Suprapubic skin (tissue), 4 donors: ENCODE results near the gene SMYD3. TPM values are rescaled to one million over a fixed set of nuclear protein-coding genes. Genes with fewer than 3 reads are reported as not detected.
"Not testable (repeated sequence)": the region's sequence is repeated elsewhere in the genome, so short reads cannot be mapped to it uniquely, and the experiment has no call there.

ENCODE experiments used
- DNase-seq, 2 donors: peaks; one replicate each; pipeline ENCODE4 v3.0.0-alpha.2; 2019; ENCODE audit warnings: low spot score in 2 of 2
- H3K27ac ChIP-seq: fragments of 200-600 bp; sonication (generic); one replicate; pipeline ENCODE4 v1.5.1; 2019
- H3K27me3 ChIP-seq: fragments of 200-600 bp; sonication (generic); one replicate; pipeline ENCODE4 v1.5.1; 2019
- H3K36me3 ChIP-seq: fragments of 200-600 bp; sonication (generic); one replicate; pipeline ENCODE4 v1.5.1; 2019
- H3K4me1 ChIP-seq: fragments of 200-600 bp; sonication (generic); one replicate; pipeline ENCODE4 v1.5.1; 2019
- H3K4me3 ChIP-seq: fragments of 200-600 bp; sonication (generic); one replicate; pipeline ENCODE4 v1.5.1; 2019; ENCODE audit warnings: mild to moderate bottlenecking
- H3K9me3 ChIP-seq: fragments of 200-600 bp; sonication (generic); one replicate; pipeline ENCODE4 v1.5.1; 2019
- EP300 ChIP-seq: sonication (generic); formaldehyde crosslinking; IDR thresholded peaks from one replicate; pipeline ENCODE4 v1.6.1; 2017; ENCODE audit warnings: antibody characterized with exemption
- POLR2A ChIP-seq, 2 donors: fragments of 450-650 bp; IDR thresholded peaks; one replicate each; pipeline ENCODE4 v1.6.1; 2017; ENCODE audit warnings: antibody characterized with exemption in 2 of 2, mild to moderate bottlenecking in 2 of 2, moderate library complexity in 2 of 2
- POLR2AphosphoS5 ChIP-seq, 3 donors: sonication (generic); formaldehyde crosslinking; IDR thresholded peaks; one replicate each; pipeline ENCODE4 v1.6.1; 2017; ENCODE audit warnings: antibody characterized with exemption in 3 of 3
- WGBS: methylation state at CpG from one replicate; pipeline ENCODE4 v1.1.5; 2018; 5-methylcytosine and 5-hydroxymethylcytosine counted together
- total RNA-seq, 4 donors: library from RNA; depleted of rRNA; stranded (reverse); fragments of >200 nt; gene quantifications; one replicate each; pipeline ENCODE4 v1.1.0, GENCODE V29; 2016
- TF ChIP-seq, protein P1 (sequence below), 2 donors: fragments of 200-600 bp in 1 of 2; fragments of 450-650 bp in 1 of 2; sonication (generic) in 1 of 2; IDR thresholded peaks; one replicate each; pipeline ENCODE4 v1.5.1; 2016 to 2019; ENCODE audit warnings: antibody characterized with exemption in 2 of 2, mild to moderate bottlenecking in 1 of 2, moderate library complexity in 1 of 2

Gene SMYD3
- total RNA-seq, 4 donors from 2014 or later, result 14.5 to 33.6 (median 18.9) TPM

- Histone ChIP-seq H3K27ac (no peak overlapping the region), H3K4me1 (no peaks in the 10 kb centered on the region), H3K27me3 (no peaks in the 10 kb centered on the region), H3K9me3 (no peaks in the 10 kb centered on the region), H3K36me3 (no peaks in the 10 kb centered on the region), H3K4me3 (no peak overlapping the region)
- WGBS, result 83% methylated on average over 6 of the region's 6 CpGs
- no peak for DNase-seq
- no peak for TF ChIP-seq POLR2A (IDR thresholded peaks at IDR 0.05)
- no peak for TF ChIP-seq POLR2AphosphoS5 (IDR thresholded peaks at IDR 0.05)
- no peak for TF ChIP-seq EP300
- TF ChIP-seq, protein P1, sequence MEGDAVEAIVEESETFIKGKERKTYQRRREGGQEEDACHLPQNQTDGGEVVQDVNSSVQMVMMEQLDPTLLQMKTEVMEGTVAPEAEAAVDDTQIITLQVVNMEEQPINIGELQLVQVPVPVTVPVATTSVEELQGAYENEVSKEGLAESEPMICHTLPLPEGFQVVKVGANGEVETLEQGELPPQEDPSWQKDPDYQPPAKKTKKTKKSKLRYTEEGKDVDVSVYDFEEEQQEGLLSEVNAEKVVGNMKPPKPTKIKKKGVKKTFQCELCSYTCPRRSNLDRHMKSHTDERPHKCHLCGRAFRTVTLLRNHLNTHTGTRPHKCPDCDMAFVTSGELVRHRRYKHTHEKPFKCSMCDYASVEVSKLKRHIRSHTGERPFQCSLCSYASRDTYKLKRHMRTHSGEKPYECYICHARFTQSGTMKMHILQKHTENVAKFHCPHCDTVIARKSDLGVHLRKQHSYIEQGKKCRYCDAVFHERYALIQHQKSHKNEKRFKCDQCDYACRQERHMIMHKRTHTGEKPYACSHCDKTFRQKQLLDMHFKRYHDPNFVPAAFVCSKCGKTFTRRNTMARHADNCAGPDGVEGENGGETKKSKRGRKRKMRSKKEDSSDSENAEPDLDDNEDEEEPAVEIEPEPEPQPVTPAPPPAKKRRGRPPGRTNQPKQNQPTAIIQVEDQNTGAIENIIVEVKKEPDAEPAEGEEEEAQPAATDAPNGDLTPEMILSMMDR (IDR thresholded peaks at IDR 0.05), result no peak
Observed at GRCh38 chr1:246373828-246374569, 133.1 kb downstream of the SMYD3 start.

DNA sequence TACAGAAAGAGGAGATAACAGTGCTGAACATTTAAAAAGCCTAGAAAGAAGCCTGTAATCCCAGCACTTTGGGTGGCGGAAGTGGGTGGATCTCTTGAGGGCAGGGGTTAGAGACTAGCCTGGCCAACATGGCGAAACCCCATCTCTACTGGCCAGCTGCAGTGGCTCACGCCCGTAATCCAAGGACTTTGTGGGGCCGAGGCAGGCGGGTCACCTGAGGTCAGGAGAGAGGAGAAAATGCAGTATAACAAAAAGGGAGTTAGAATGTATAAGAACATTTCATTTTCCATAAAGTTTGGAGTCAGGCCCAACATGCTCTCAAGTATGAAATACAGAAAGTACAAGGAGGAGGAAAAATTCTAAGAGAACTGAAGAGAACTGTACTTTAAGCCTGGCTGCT lies 134.5 kb downstream of the SMYD3 start:
- Histone ChIP-seq H3K9me3 (no peaks in the 10 kb centered on the region), H3K36me3 (no peaks in the 10 kb centered on the region), H3K4me3 (no peak overlapping the region), H3K27ac (no peak overlapping the region), H3K4me1 (no peaks in the 10 kb centered on the region), H3K27me3 (no peaks in the 10 kb centered on the region)
- 91% methylated on average over 6 of the region's 6 CpGs for WGBS
- TF ChIP-seq POLR2A (IDR thresholded peaks at IDR 0.05) (no peak), EP300 (no peak), POLR2AphosphoS5 (IDR thresholded peaks at IDR 0.05) (no peak)
- TF ChIP-seq, protein P1 (IDR thresholded peaks at IDR 0.05), result no peak
- DNase-seq, result no peak

DNA sequence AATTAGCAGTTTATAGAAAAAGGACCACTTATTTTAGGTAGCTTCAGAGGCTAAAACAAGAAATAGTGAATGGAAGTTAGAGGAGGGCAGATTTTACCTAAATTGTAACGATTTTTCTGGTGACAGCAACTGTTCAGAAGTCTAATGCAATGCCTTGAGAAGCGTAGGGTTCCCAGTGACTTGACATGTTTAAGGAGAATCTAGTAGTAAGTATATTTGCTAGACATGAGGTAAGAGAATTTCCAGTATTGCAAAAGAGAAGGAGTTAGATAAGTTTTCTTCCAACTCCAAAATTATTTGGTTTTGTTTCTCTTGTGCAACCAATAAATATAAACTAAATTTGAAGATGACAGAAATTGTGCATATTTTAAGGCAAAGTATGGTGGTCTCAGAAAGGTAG lies 140.0 kb downstream of the SMYD3 start:
- TF ChIP-seq POLR2AphosphoS5 (IDR thresholded peaks at IDR 0.05), result no peak
- TF ChIP-seq, protein P1 (IDR thresholded peaks at IDR 0.05), result no peak
- no peak for TF ChIP-seq EP300
- no peak for TF ChIP-seq POLR2A (IDR thresholded peaks at IDR 0.05)
- Histone ChIP-seq H3K4me3 (no peak overlapping the region), H3K36me3 (no peaks in the 10 kb centered on the region), H3K27ac (no peak overlapping the region), H3K27me3 (no peaks in the 10 kb centered on the region), H3K9me3 (no peaks in the 10 kb centered on the region), H3K4me1 (no peaks in the 10 kb centered on the region)
- no peak for DNase-seq
- 96% methylated on average over 2 of the region's 2 CpGs for WGBS

DNA sequence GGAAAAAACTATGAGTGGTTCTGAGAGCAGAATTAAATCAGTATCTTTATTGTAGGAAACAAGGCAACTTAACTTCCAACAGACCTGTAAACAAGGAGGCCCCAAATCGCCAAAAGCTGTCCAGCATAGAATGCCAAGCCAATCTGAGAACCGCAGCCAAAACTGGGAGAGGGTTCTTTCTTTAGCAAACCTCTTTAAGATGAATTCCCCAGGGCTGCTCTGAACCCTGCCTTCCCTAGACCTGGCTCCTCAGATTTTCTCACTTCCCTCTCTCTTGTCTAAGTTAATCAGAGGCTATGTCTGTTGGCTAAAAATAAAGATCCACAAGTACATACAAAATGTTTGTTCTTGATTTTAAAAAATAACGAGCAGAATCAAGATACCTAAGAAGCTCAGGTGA lies 141.4 kb downstream of the SMYD3 start:
- Histone ChIP-seq H3K4me3 (no peak overlapping the region), H3K27ac (no peak overlapping the region), H3K27me3 (no peaks in the 10 kb centered on the region), H3K36me3 (no peaks in the 10 kb centered on the region), H3K9me3 (no peaks in the 10 kb centered on the region), H3K4me1 (no peaks in the 10 kb centered on the region)
- 61% methylated on average over 3 of the region's 3 CpGs for whole genome bisulfite sequencing
- no peak for DNase-seq
- TF ChIP-seq, protein P1 (IDR thresholded peaks at IDR 0.05), result no peak
- TF ChIP-seq POLR2A (IDR thresholded peaks at IDR 0.05), result no peak
- TF ChIP-seq EP300, result no peak
- TF ChIP-seq POLR2AphosphoS5 (IDR thresholded peaks at IDR 0.05), result no peak

GRCh38 chr1:246364415-246364941 lies 142.6 kb downstream of the SMYD3 start:
- H3K27me3 ChIP-seq, result no peaks in the 10 kb centered on the region
- DNase-seq, result no peak
- no peak overlapping the region for H3K27ac ChIP-seq
- no peaks in the 10 kb centered on the region for H3K9me3 ChIP-seq
- H3K4me3 ChIP-seq, result no peak overlapping the region
- no peaks in the 10 kb centered on the region for H3K4me1 ChIP-seq
- TF ChIP-seq POLR2AphosphoS5 (IDR thresholded peaks at IDR 0.05) (no peak), EP300 (no peak), POLR2A (IDR thresholded peaks at IDR 0.05) (no peak)
- TF ChIP-seq, protein P1 (IDR thresholded peaks at IDR 0.05), result no peak
- 95% methylated on average over 6 of the region's 6 CpGs for WGBS
- no peaks in the 10 kb centered on the region for H3K36me3 ChIP-seq

- not testable (repeated sequence) for H3K4me1 ChIP-seq, H3K36me3 ChIP-seq, H3K9me3 ChIP-seq, H3K4me3 ChIP-seq, H3K27me3 ChIP-seq, DNase-seq, H3K27ac ChIP-seq
- 89% methylated on average over 3 of the region's 3 CpGs for WGBS
Observed at GRCh38 chr1:246357014-246357598, 150.0 kb downstream of the SMYD3 start.
